WTC11 (cell line): ENCODE measurements around the gene NEK11. TPM values are rescaled to one million over a fixed set of nuclear protein-coding genes. Genes with fewer than 3 reads are reported as not detected.

Source experiments
- ATAC-seq: fragments of 200-7000 bp; cut with Tn5 transposase; 2 replicates; pipeline ENCODE4 v1.10.0; 2021; ENCODE audit warnings: mild to moderate bottlenecking, moderate library complexity
- CTCF ChIA-PET: fragments of 300-600 bp; sonication (Branson Sonifier 250); formaldehyde crosslinking; loops from one replicate; lab custom pipeline; 2021; ENCODE audit warnings: antibody characterized with exemption; lab: Charles Lee
- POLR2A ChIA-PET: fragments of 350-600 bp; sonication (Branson Sonifier 250); formaldehyde crosslinking; loops from one replicate; lab custom pipeline; 2021; ENCODE audit warnings: antibody characterized with exemption; lab: Charles Lee
- DNase-seq: peaks from one replicate; pipeline ENCODE4 v3.0.0; 2021; ENCODE audit warnings: low spot score
- H3K27ac Mint-ChIP-seq: 2 replicates; pipeline ENCODE4 v1.8.0; 2021; ENCODE audit warnings: mixed read lengths
- H3K27me3 Mint-ChIP-seq: 2 replicates; pipeline ENCODE4 v1.8.0; 2021; ENCODE audit warnings: low read depth, mild to moderate bottlenecking, moderate library complexity, mixed read lengths
- H3K36me3 Mint-ChIP-seq: 2 replicates; pipeline ENCODE4 v1.8.0; 2021; ENCODE audit warnings: mixed read lengths
- H3K4me1 Mint-ChIP-seq: 2 replicates; pipeline ENCODE4 v1.8.0; 2022; ENCODE audit warnings: mixed read lengths
- H3K4me3 Mint-ChIP-seq: 2 replicates; pipeline ENCODE4 v1.8.0; 2021; ENCODE audit warnings: mild to moderate bottlenecking, moderate library complexity, mixed read lengths
- H3K9me3 Mint-ChIP-seq: 2 replicates; pipeline ENCODE4 v1.8.0; 2021; ENCODE audit warnings: mixed read lengths
- AFF4 ChIP-seq: sonication (generic); formaldehyde crosslinking; IDR thresholded peaks from 2 replicates; pipeline ENCODE4 v1.8.1; 2023; ENCODE audit warnings: mild to moderate bottlenecking, missing genetic modification reagents, borderline replicate concordance
- ATF1 ChIP-seq: sonication (generic); formaldehyde crosslinking; IDR thresholded peaks from 2 replicates; pipeline ENCODE4 v1.8.1; 2023; ENCODE audit warnings: mild to moderate bottlenecking, moderate library complexity, missing genetic modification reagents
- CREM ChIP-seq: sonication (generic); formaldehyde crosslinking; IDR thresholded peaks from 2 replicates; pipeline ENCODE4 v1.8.1; 2022; ENCODE audit warnings: mild to moderate bottlenecking, missing genetic modification reagents, moderate library complexity
- ESRRA ChIP-seq: sonication (generic); formaldehyde crosslinking; IDR thresholded peaks from 2 replicates; pipeline ENCODE4 v1.8.1; 2022; ENCODE audit warnings: mild to moderate bottlenecking, missing genetic modification reagents, borderline replicate concordance
- FOXP1 ChIP-seq: sonication (generic); formaldehyde crosslinking; IDR thresholded peaks from 2 replicates; pipeline ENCODE4 v1.8.0; 2022; ENCODE audit warnings: missing genetic modification reagents, mild to moderate bottlenecking, moderate library complexity, borderline replicate concordance
- GTF2I ChIP-seq: fragments of 250-450 bp; sonication (Bioruptor Pico); conservative IDR thresholded peaks from 2 replicates; pipeline ENCODE4 v1.4.0; 2021; ENCODE audit warnings: mild to moderate bottlenecking
- IRF1 ChIP-seq: sonication (generic); formaldehyde crosslinking; IDR thresholded peaks from 2 replicates; pipeline ENCODE4 v1.8.0; 2023; ENCODE audit warnings: missing genetic modification reagents
- KAT7 ChIP-seq: sonication (generic); formaldehyde crosslinking; IDR thresholded peaks from 2 replicates; pipeline ENCODE4 v1.8.1; 2023; ENCODE audit warnings: missing genetic modification reagents, mild to moderate bottlenecking, borderline replicate concordance
- MAX ChIP-seq: sonication (generic); formaldehyde crosslinking; IDR thresholded peaks from 2 replicates; pipeline ENCODE4 v1.8.0; 2022; ENCODE audit warnings: mild to moderate bottlenecking, missing genetic modification reagents
- MXD4 ChIP-seq: fragments of 250-450 bp; sonication (Bioruptor Pico); IDR thresholded peaks from 2 replicates; pipeline ENCODE4 v1.8.0; 2021; ENCODE audit warnings: mild to moderate bottlenecking, moderate library complexity, borderline replicate concordance
- MYBL2 ChIP-seq: sonication (generic); formaldehyde crosslinking; IDR thresholded peaks from 2 replicates; pipeline ENCODE4 v1.8.1; 2023; ENCODE audit warnings: mild to moderate bottlenecking, moderate library complexity, missing genetic modification reagents
- NFATC4 ChIP-seq: fragments of 250-450 bp; sonication (Bioruptor Pico); IDR thresholded peaks from 2 replicates; pipeline ENCODE4 v1.9.0; 2021; ENCODE audit warnings: mild to moderate bottlenecking
- NR3C1 ChIP-seq: sonication (generic); formaldehyde crosslinking; conservative IDR thresholded peaks from 2 replicates; pipeline ENCODE4 v1.8.1; 2023; ENCODE audit warnings: low read depth, mild to moderate bottlenecking, missing genetic modification reagents
- PRRX2 ChIP-seq: fragments of 250-450 bp; sonication (Bioruptor Pico); IDR thresholded peaks from 2 replicates; pipeline ENCODE4 v1.8.0; 2021; ENCODE audit warnings: mild to moderate bottlenecking
- SOX15 ChIP-seq: fragments of 250-450 bp; sonication (Bioruptor Pico); IDR thresholded peaks from 2 replicates; pipeline ENCODE4 v1.9.0; 2021; ENCODE audit warnings: mild to moderate bottlenecking
- USF2 ChIP-seq: sonication (generic); formaldehyde crosslinking; IDR thresholded peaks from 2 replicates; pipeline ENCODE4 v1.8.1; 2023; ENCODE audit warnings: mild to moderate bottlenecking, missing genetic modification reagents, moderate library complexity
- ZNF121 ChIP-seq: sonication (generic); formaldehyde crosslinking; IDR thresholded peaks from 2 replicates; pipeline ENCODE4 v1.8.0; 2023; ENCODE audit warnings: missing genetic modification reagents
- ZNF138 ChIP-seq: sonication (generic); formaldehyde crosslinking; conservative IDR thresholded peaks from 2 replicates; pipeline ENCODE4 v1.8.1; 2022; ENCODE audit warnings: mild to moderate bottlenecking, moderate library complexity, missing genetic modification reagents
- ZNF232 ChIP-seq: sonication (generic); formaldehyde crosslinking; IDR thresholded peaks from 2 replicates; pipeline ENCODE4 v1.8.0; 2022; ENCODE audit warnings: mild to moderate bottlenecking, missing genetic modification reagents
- ZNF423 ChIP-seq: fragments of 250-450 bp; sonication (Bioruptor Pico); IDR thresholded peaks from 2 replicates; pipeline ENCODE4 v2.1.2; 2022; ENCODE audit warnings: mild to moderate bottlenecking, moderate library complexity
- ZNF425 ChIP-seq: fragments of 250-450 bp; sonication (Bioruptor Pico); conservative IDR thresholded peaks from 2 replicates; pipeline ENCODE4 v1.9.0; 2021; ENCODE audit warnings: mild to moderate bottlenecking
- total RNA-seq: library from RNA; stranded (reverse); gene quantifications from 3 replicates; pipeline ENCODE4 v1.2.3, GENCODE V29; 2021
- TF ChIP-seq, protein P1 (sequence below): sonication (generic); formaldehyde crosslinking; conservative IDR thresholded peaks from 2 replicates; pipeline ENCODE4 v1.8.1; 2023; ENCODE audit warnings: mild to moderate bottlenecking, low read depth, missing genetic modification reagents, moderate library complexity
- TF ChIP-seq, protein P2 (sequence below): sonication (generic); formaldehyde crosslinking; IDR thresholded peaks from 2 replicates; pipeline ENCODE4 v1.8.1; 2022; ENCODE audit warnings: low read depth, missing genetic modification reagents, borderline replicate concordance
- TF ChIP-seq, protein P3 (sequence below): sonication (generic); formaldehyde crosslinking; IDR thresholded peaks from 2 replicates; pipeline ENCODE4 v1.8.1; 2022; ENCODE audit warnings: mild to moderate bottlenecking, missing genetic modification reagents, moderate library complexity, borderline replicate concordance

NEK11 gene
- total RNA-seq, 1 experiment from 2014 or later: 1.6 TPM

- Mint-ChIP-seq H3K4me1 (peaks cover 5% of the 10 kb centered on the region), H3K27ac (no peak overlapping the region)
- no peak for ATAC-seq
- POLR2A ChIA-PET: no interaction called here
- no peak for DNase-seq
- TF ChIP-seq NR3C1 (no peak), ATF1 (no peak), FOXP1 (no peak), ZNF423 (CRISPR knock-in tag) (no peak), ESRRA (CRISPR knock-in tag) (no peak), KAT7 (CRISPR knock-in tag) (no peak), NFATC4 (CRISPR knock-in tag) (no peak), ZNF232 (CRISPR knock-in tag) (no peak)
- TF ChIP-seq, protein P1, sequence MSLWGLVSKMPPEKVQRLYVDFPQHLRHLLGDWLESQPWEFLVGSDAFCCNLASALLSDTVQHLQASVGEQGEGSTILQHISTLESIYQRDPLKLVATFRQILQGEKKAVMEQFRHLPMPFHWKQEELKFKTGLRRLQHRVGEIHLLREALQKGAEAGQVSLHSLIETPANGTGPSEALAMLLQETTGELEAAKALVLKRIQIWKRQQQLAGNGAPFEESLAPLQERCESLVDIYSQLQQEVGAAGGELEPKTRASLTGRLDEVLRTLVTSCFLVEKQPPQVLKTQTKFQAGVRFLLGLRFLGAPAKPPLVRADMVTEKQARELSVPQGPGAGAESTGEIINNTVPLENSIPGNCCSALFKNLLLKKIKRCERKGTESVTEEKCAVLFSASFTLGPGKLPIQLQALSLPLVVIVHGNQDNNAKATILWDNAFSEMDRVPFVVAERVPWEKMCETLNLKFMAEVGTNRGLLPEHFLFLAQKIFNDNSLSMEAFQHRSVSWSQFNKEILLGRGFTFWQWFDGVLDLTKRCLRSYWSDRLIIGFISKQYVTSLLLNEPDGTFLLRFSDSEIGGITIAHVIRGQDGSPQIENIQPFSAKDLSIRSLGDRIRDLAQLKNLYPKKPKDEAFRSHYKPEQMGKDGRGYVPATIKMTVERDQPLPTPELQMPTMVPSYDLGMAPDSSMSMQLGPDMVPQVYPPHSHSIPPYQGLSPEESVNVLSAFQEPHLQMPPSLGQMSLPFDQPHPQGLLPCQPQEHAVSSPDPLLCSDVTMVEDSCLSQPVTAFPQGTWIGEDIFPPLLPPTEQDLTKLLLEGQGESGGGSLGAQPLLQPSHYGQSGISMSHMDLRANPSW (CRISPR knock-in tag): no peak
- TF ChIP-seq, protein P2, sequence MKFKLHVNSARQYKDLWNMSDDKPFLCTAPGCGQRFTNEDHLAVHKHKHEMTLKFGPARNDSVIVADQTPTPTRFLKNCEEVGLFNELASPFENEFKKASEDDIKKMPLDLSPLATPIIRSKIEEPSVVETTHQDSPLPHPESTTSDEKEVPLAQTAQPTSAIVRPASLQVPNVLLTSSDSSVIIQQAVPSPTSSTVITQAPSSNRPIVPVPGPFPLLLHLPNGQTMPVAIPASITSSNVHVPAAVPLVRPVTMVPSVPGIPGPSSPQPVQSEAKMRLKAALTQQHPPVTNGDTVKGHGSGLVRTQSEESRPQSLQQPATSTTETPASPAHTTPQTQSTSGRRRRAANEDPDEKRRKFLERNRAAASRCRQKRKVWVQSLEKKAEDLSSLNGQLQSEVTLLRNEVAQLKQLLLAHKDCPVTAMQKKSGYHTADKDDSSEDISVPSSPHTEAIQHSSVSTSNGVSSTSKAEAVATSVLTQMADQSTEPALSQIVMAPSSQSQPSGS (CRISPR knock-in tag): no peak
- TF ChIP-seq, protein P3, sequence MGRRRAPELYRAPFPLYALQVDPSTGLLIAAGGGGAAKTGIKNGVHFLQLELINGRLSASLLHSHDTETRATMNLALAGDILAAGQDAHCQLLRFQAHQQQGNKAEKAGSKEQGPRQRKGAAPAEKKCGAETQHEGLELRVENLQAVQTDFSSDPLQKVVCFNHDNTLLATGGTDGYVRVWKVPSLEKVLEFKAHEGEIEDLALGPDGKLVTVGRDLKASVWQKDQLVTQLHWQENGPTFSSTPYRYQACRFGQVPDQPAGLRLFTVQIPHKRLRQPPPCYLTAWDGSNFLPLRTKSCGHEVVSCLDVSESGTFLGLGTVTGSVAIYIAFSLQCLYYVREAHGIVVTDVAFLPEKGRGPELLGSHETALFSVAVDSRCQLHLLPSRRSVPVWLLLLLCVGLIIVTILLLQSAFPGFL (CRISPR knock-in tag): no peak
- TF ChIP-seq, all 79 proteins: peak for 0
- H3K4me3 Mint-ChIP-seq: no peak overlapping the region
- no peaks in the 10 kb centered on the region for H3K27me3 Mint-ChIP-seq
- CTCF ChIA-PET: no interaction called here
- peaks cover 16% of the 10 kb centered on the region for H3K9me3 Mint-ChIP-seq
- no peaks in the 10 kb centered on the region for H3K36me3 Mint-ChIP-seq
Measured at GRCh38 chr3:131143802-131144201, 117.1 kb downstream of the NEK11 start.

DNA sequence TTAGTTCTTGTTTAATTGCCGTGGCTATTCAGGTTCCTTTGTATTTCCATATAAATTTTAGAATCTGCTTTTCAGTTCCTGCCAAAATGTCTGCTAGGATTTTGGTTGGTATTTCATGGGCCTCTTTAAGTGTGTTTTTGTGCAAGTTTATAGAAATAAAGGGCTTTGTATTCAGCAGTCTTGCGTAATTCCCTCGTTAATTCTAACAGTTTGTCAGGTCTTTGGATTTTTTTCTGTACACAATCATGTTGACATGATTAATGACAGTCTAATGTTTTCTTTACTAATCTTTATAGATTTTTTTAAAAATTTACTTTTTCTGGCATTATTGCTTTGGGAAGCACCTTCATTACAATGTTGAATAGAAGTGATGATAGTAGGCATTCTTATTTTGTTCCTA is 120.9 kb downstream of the NEK11 start:
- Mint-ChIP-seq H3K4me1 (peaks cover 5% of the 10 kb centered on the region), H3K4me3 (no peak overlapping the region), H3K36me3 (no peaks in the 10 kb centered on the region), H3K9me3 (peaks cover 4% of the 10 kb centered on the region), H3K27me3 (no peaks in the 10 kb centered on the region), H3K27ac (no peak overlapping the region)
- ChIA-PET CTCF (no interaction called here), POLR2A (no interaction called here)
- ATAC-seq: no peak
- DNase-seq: no peak
- TF ChIP-seq PRRX2 (no peak), ZNF138 (CRISPR knock-in tag) (no peak), CREM (no peak), USF2 (CRISPR knock-in tag) (no peak), IRF1 (no peak), MXD4 (CRISPR knock-in tag) (no peak), MAX (CRISPR knock-in tag) (no peak), SOX15 (CRISPR knock-in tag) (no peak), ZNF121 (CRISPR knock-in tag) (no peak), GTF2I (CRISPR knock-in tag) (no peak), AFF4 (no peak), ZNF425 (no peak), MYBL2 (CRISPR knock-in tag) (no peak), NFATC4 (CRISPR knock-in tag) (no peak)
